HG03139 (cell line): ENCODE results near the gene PTPN23.

Source experiments
- ATAC-seq: cut with Tn5 transposase; IDR thresholded peaks from one replicate; pipeline ENCODE4 v1.9.1; 2021; ENCODE audit not compliant: unreplicated experiment

PTPN23 gene

DNA sequence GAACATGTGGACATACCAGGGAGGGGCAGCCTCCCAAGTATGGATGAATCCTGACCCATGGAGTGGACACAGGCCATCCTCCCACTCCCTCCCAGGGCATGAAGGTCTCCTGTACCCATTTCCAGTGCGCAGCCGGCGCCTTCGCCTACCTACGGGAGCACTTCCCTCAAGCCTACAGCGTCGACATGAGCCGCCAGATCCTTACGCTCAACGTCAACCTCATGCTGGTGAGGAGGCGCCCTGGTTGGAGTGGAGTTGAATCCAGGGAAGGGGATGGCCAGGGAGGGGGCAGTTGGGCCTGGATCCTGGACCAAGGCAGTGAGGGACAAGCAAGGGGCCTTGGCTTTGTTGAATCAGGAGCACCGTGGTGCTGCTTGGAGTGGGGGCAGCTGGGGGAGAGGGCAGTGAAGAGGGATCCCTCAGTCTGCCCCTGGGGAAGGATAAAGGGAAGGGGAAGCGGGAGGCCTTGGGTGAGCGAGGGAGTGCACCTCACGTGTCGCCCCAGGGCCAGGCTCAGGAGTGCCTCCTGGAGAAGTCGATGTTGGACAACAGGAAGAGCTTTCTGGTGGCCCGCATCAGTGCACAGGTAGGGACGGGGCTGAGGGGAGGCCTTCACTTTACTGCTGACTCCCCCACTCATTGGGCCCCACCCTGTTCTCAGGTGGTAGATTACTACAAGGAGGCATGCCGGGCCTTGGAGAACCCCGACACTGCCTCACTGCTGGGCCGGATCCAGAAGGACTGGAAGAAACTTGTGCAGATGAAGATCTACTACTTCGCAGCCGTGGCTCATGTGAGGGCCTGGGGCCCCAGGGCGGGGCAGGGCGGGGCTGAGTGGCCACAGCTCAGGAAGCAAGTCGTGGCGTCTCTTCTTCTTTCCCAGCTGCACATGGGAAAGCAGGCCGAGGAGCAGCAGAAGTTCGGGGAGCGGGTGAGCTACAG, 25.3 kb downstream of the PTPN23 start:
- ATAC-seq: no peak

- ATAC-seq: no peak
Observed at GRCh38 chr3:47406762-47407149, 25.9 kb downstream of the PTPN23 start.

- ATAC-seq: no peak
Observed at GRCh38 chr3:47407237-47407636, 26.4 kb downstream of the PTPN23 start.

- no peak for ATAC-seq
Observed at GRCh38 chr3:47407896-47408838, 27.3 kb downstream of the PTPN23 start.

GRCh38 chr3:47408839-47409229, 28.0 kb downstream of the PTPN23 start:
- ATAC-seq: no peak

DNA sequence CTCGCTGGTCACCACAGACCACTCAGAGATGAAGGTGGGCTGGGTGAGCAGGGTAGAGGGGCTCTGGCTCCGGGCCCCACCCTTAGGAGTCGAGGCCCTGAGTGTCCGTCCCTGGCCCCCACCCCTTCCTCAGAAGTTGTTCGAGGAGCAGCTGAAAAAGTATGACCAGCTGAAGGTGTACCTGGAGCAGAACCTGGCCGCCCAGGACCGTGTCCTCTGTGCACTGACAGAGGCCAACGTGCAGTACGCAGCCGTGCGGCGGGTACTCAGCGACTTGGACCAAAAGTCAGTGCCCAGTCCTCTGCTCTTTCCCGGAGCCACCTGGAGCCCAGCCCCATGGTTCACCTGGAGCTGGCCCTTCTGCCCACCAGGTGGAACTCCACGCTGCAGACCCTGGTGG, 28.5 kb downstream of the PTPN23 start:
- no peak for ATAC-seq

GRCh38 chr3:47409688-47410416, 29.0 kb downstream of the PTPN23 start:
- ATAC-seq: no peak

GRCh38 chr3:47410417-47410720, 29.5 kb downstream of the PTPN23 start:
- no peak for ATAC-seq

- ATAC-seq: no peak
Observed at GRCh38 chr3:47410801-47411646, 30.2 kb downstream of the PTPN23 start.

DNA sequence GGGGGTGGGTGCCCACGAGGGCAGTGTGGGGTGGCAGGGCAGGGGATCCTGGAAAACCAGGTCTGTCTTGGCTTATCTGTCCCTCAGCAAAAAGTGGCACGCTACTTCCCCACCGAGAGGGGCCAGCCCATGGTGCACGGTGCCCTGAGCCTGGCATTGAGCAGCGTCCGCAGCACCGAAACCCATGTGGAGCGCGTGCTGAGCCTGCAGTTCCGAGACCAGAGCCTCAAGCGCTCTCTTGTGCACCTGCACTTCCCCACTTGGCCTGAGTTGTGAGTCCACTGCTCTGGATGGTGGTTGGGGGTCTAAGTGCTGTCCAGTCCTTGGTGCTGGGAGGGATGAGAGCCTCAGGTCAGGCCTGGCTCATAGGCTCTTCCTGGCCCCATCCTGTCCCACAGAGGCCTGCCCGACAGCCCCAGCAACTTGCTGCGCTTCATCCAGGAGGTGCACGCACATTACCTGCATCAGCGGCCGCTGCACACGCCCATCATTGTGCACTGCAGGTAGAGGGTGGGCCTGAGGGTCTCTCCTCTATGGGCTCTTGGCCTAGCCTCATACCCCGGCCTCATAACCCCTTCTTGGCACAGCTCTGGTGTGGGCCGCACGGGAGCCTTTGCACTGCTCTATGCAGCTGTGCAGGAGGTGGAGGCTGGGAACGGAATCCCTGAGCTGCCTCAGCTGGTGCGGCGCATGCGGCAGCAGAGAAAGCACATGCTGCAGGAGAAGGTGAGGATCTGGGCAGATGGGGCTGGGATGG, 31.1 kb downstream of the PTPN23 start:
- no peak for ATAC-seq

- no peak for ATAC-seq
Observed at GRCh38 chr3:47412453-47412756, 31.6 kb downstream of the PTPN23 start.

- no peak for ATAC-seq
Observed at GRCh38 chr3:47412842-47413520, 32.2 kb downstream of the PTPN23 start.

DNA sequence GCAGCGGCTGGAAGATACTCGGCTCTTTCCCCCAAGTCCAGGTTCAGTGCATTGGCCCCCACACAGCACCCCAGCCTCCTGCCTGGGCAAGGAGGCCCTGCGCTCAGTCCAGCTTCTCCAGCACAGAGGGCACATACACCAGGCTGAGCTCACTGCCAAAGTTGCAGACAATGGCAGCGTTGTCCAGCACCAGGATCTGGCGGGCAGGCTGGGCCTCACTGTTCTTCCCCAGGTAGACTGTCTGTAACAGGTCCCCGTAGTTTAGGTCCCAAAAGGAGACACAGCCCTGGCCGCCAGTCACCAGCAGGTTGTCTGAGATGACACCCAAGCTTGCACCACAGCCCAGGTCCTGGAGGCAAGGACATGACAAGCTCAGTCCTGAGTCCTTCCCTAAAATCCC, 32.9 kb downstream of the PTPN23 start:
- ATAC-seq: no peak

GRCh38 chr3:47414161-47414564, 33.3 kb downstream of the PTPN23 start:
- no peak for ATAC-seq

- no peak for ATAC-seq
Observed at GRCh38 chr3:47414666-47415587, 34.1 kb downstream of the PTPN23 start.

DNA sequence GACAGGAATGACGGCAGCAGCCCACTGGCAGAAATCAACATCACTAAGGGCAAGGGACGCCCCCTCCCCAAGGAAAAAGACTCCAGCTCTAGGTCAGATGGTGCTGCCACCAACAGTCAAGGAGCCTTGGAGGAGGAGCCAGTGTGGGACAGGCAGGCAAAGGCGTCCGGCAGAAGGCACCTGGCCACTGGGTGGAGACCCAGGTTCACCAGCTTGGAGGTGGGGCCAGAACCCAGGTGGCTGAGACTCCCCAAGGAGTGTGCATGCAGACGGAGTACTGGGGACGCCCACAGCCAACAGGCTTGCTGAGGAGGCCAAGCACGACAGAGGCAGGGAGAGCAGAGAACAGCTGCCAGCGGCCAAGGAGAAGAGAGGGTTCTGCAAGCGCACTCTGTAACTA, 35.2 kb downstream of the PTPN23 start:
- ATAC-seq: no peak

DNA sequence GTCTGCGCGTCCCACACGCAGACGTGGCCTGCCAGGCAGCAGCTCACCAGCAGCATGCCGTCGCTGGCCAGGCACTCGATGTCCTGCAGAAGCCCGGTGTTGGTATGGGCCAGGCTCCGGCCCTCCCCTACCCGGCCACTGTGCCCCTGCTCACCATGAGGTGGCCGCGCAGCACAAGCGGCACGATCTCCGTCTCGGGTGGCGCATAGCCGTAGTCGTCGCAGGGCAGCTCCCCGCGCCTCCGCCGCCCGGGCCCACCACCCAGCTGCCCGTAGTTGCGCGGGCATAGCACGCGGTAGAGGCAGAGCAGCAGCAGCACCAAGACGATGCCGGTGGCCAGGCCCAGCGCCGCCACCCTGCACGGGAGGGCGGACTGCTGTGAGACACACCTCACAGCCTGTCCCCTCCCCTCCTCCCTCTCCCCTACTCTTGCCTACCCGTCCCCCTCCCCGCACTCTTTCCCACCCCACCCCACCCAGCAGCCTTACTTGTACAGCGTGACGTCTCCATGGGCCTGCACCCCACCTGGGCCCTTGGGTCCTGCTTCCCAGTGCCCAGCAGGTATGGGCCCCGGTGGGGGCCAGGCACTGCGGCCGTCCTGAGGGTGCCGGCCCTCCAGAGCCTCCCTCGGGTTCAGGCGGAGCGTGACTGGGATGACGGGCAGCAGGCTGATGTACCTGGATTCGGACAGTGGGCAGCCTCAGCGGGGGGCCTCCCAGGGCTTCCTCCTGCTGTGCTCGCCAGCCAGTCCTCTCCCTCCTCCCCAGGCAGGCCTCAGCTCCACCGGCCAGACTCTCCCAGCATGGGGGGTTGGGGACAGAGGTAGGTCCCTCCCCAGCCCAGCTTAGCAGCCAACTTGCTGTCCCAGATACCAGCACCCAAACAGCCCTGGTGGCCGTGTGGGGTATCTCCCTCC, 37.6 kb downstream of the PTPN23 start:
- no peak for ATAC-seq
